Keratinocyte (primary cell): Measurements from ENCODE around the gene SMYD2. TPM values are rescaled to one million over a fixed set of nuclear protein-coding genes. Genes with fewer than 3 reads are reported as not detected.

ENCODE experiments used
- DNase-seq: peaks from one replicate; pipeline ENCODE4 v3.0.0-alpha.2; 2011; ENCODE audit warnings: low read depth, missing footprints, low spot score
- FAIRE-seq: peaks from 2 replicates; lab custom pipeline; 2011; peaks lifted over from hg19 to GRCh38; lab: Jason Lieb, UNC
- H2AFZ ChIP-seq: 2 replicates; pipeline ENCODE4 v1.6.0; 2012; ENCODE audit warnings: low read length, control low read depth, inconsistent platforms; ENCODE audit not compliant: control insufficient read depth
- H3K27ac ChIP-seq: 2 replicates; pipeline ENCODE4 v1.5.1; 2011; ENCODE audit warnings: low read length; ENCODE audit not compliant: control insufficient read depth, insufficient read depth
- H3K27me3 ChIP-seq: 3 replicates; pipeline ENCODE4 v1.6.0; 2011; ENCODE audit warnings: low read length; ENCODE audit not compliant: control insufficient read depth, insufficient read depth; ENCODE audit errors: extremely low read depth
- H3K36me3 ChIP-seq, 2 experiments: 2 replicates in 1 of 2; 3 replicates in 1 of 2; pipeline ENCODE4 v1.5.1; 2011; ENCODE audit warnings: low read length in 2 of 2, mild to moderate bottlenecking in 1 of 2; ENCODE audit not compliant: control insufficient read depth in 2 of 2, insufficient read depth in 2 of 2; ENCODE audit errors: extremely low read depth in 1 of 2
- H3K4me1 ChIP-seq: 3 replicates; pipeline ENCODE4 v1.5.1; 2011; ENCODE audit warnings: low read length; ENCODE audit not compliant: control insufficient read depth, insufficient read depth; ENCODE audit errors: extremely low read depth
- H3K4me2 ChIP-seq: 3 replicates; pipeline ENCODE4 v1.6.0; 2011; ENCODE audit warnings: low read depth, low read length; ENCODE audit not compliant: control insufficient read depth, insufficient read depth; ENCODE audit errors: extremely low read depth
- H3K4me3 ChIP-seq, 3 experiments: fragments of 200-600 bp in 1 of 3; sonication (generic) in 1 of 3; 2 replicates in 2 of 3; 3 replicates in 1 of 3; pipeline ENCODE4 v1.5.1; 2011 to 2016; ENCODE audit warnings: low read length in 3 of 3, mild to moderate bottlenecking in 3 of 3, control low read depth in 2 of 3, inconsistent platforms in 1 of 3, low read depth in 1 of 3, mixed read lengths in 1 of 3, mixed run types in 1 of 3, moderate library complexity in 1 of 3; ENCODE audit not compliant: control insufficient read depth in 2 of 3, insufficient read depth in 2 of 3; ENCODE audit errors: extremely low read depth in 1 of 3
- H3K79me2 ChIP-seq: 2 replicates; pipeline ENCODE4 v1.6.0; 2012; ENCODE audit warnings: low read length; ENCODE audit not compliant: control insufficient read depth, insufficient read depth
- H3K9ac ChIP-seq: 3 replicates; pipeline ENCODE4 v1.6.0; 2011; ENCODE audit warnings: low read length; ENCODE audit not compliant: control insufficient read depth, insufficient read depth; ENCODE audit errors: extremely low read depth
- H3K9me1 ChIP-seq: 3 replicates; pipeline ENCODE4 v1.6.0; 2011; ENCODE audit warnings: low read length; ENCODE audit not compliant: control insufficient read depth, insufficient read depth; ENCODE audit errors: extremely low read depth
- H3K9me3 ChIP-seq: 2 replicates; pipeline ENCODE4 v1.5.1; 2012; ENCODE audit warnings: low read depth, low read length; ENCODE audit not compliant: control insufficient read depth
- H4K20me1 ChIP-seq: 3 replicates; pipeline ENCODE4 v1.6.0; 2011; ENCODE audit warnings: low read length; ENCODE audit not compliant: control insufficient read depth, insufficient read depth; ENCODE audit errors: extremely low read depth
- CTCF ChIP-seq, 3 experiments: IDR thresholded peaks in 1 of 3; conservative IDR thresholded peaks in 1 of 3; optimal IDR thresholded peaks in 1 of 3; 2 replicates in 2 of 3; 3 replicates in 1 of 3; pipeline versions ENCODE3 to v1.5.1; 2011; ENCODE audit warnings: low read length in 3 of 3, mild to moderate bottlenecking in 3 of 3, moderate library complexity in 2 of 3, control low read depth in 1 of 3, inconsistent platforms in 1 of 3; ENCODE audit not compliant: insufficient read depth in 2 of 3; ENCODE audit errors: extremely low read depth in 1 of 3
- EZH2 ChIP-seq: IDR thresholded peaks from one replicate; pipeline ENCODE4 v1.6.1; 2012; ENCODE audit warnings: inconsistent platforms, mild to moderate bottlenecking, low read length, moderate library complexity
- dilution Hi-C: fragments of 300-500 bp; cut with MboI; formaldehyde crosslinking; loops from one replicate; pipeline ENCODE4 v1.7.0; 2020; ENCODE audit warnings: low sequenced_read_pairs; ENCODE audit not compliant: extremely low pct_ligation_motif_present
- polyA plus RNA-seq, 5 experiments: library from polyadenylated mRNA; depleted of rRNA in 3 of 5; stranded (reverse) in 3 of 5; stranded (forward) in 1 of 5; unstranded in 1 of 5; fragments of >200 nt; gene quantifications; 1 replicate in 1 of 5; 2 replicates in 3 of 5; 3 replicates in 1 of 5; pipeline versions ENCODE4 v1.2.1 to v1.2.3, GENCODE V29; 2011 to 2012; ENCODE audit warnings: missing spikeins in 2 of 5, low read depth in 1 of 5, low replicate concordance in 1 of 5

Gene SMYD2
- polyA plus RNA-seq, 1 donor (not counting 4 experiments of a cell fraction or from before 2014, with no cell fraction given), result 75.5 TPM

GRCh38 chr1:214328770-214329469 is 48.0 kb downstream of the SMYD2 start:
- Histone ChIP-seq H4K20me1 (no peaks in the 10 kb centered on the region), H3K36me3 (peaks cover 1 to 8% of the 10 kb centered on the region in 2 experiments), H3K79me2 (no peaks in the 10 kb centered on the region), H2AFZ (no peak overlapping the region), H3K27ac (no peak overlapping the region), H3K9ac (peak overlapping the region; percentile 32), H3K9me3 (no peaks in the 10 kb centered on the region), H3K4me3 (no peak overlapping the region), H3K4me2 (peak overlapping the region; percentile 23), H3K4me1 (peaks cover 41% of the 10 kb centered on the region), H3K27me3 (no peaks in the 10 kb centered on the region), H3K9me1 (no peaks in the 10 kb centered on the region)
- dilution Hi-C loops, result no loop called here
- TF ChIP-seq EZH2 (no peak), CTCF (optimal IDR thresholded peaks at IDR 0.05 in 1 of 3, IDR thresholded peaks at IDR 0.05 in 1 of 3, conservative IDR thresholded peaks at IDR 0.05 in 1 of 3; ENCODE audit: extremely low read depth in 1 of 3, insufficient read depth in 2 of 3, low read length in 3 of 3) (peak; percentile 93 to 96 (median 95))
- DNase-seq (peak; percentile 28), FAIRE-seq (peak; percentile 97)

GRCh38 chr1:214329470-214330220 is 48.7 kb downstream of the SMYD2 start:
- Histone ChIP-seq H3K9ac (peak overlapping the region; percentile 24), H3K36me3 (peaks cover 3 to 11% of the 10 kb centered on the region in 2 experiments), H3K9me1 (no peaks in the 10 kb centered on the region), H3K4me3 (peak overlapping the region in 1 of 3 experiments; percentile 12), H4K20me1 (no peaks in the 10 kb centered on the region), H3K9me3 (no peaks in the 10 kb centered on the region), H3K27ac (peak overlapping the region; percentile 49), H3K4me1 (peaks cover 41% of the 10 kb centered on the region), H3K79me2 (no peaks in the 10 kb centered on the region), H2AFZ (no peak overlapping the region), H3K27me3 (no peaks in the 10 kb centered on the region), H3K4me2 (peak overlapping the region; percentile 43)
- FAIRE-seq (no peak), DNase-seq (no peak)
- no peak for TF ChIP-seq EZH2
- no peak for TF ChIP-seq CTCF (optimal IDR thresholded peaks at IDR 0.05 in 1 of 3, IDR thresholded peaks at IDR 0.05 in 1 of 3, conservative IDR thresholded peaks at IDR 0.05 in 1 of 3; ENCODE audit: extremely low read depth in 1 of 3, insufficient read depth in 2 of 3, low read length in 3 of 3)
- dilution Hi-C loops, result no loop called here
